Mononuclear cell (primary cell): ENCODE data around the gene NCK2. TPM values are rescaled to one million over a fixed set of nuclear protein-coding genes. Genes with fewer than 3 reads are reported as not detected.

Experiments used
- H3K27me3 ChIP-seq: 2 replicates; pipeline ENCODE4 v1.6.0; 2011; ENCODE audit warnings: low read length, control low read depth; ENCODE audit not compliant: insufficient read depth
- H3K4me1 ChIP-seq: 2 replicates; pipeline ENCODE4 v1.5.1; 2011; ENCODE audit warnings: mild to moderate bottlenecking, low read length, control low read depth; ENCODE audit not compliant: insufficient read depth
- H3K4me3 ChIP-seq: 2 replicates; pipeline ENCODE4 v1.5.1; 2011; ENCODE audit warnings: mild to moderate bottlenecking, low read length, moderate library complexity
- H3K9me3 ChIP-seq: 2 replicates; pipeline ENCODE4 v1.5.1; 2011; ENCODE audit warnings: low read depth, mild to moderate bottlenecking, control low read depth, low read length
- total RNA-seq: library from RNA; depleted of rRNA; stranded (reverse); fragments of >200 nt; gene quantifications from one replicate; pipeline ENCODE4 v1.2.3, GENCODE V29; 2012

Gene NCK2
- total RNA-seq, 1 donor: 82.7 TPM

GRCh38 chr2:105785095-105785847 is 40.6 kb downstream of the NCK2 start:
- Histone ChIP-seq H3K9me3 (no peaks in the 10 kb centered on the region), H3K4me3 (no peak overlapping the region), H3K4me1 (peaks cover 94% of the 10 kb centered on the region), H3K27me3 (no peaks in the 10 kb centered on the region)

- no peak overlapping the region for H3K4me3 ChIP-seq
- H3K9me3 ChIP-seq: no peaks in the 10 kb centered on the region
- H3K4me1 ChIP-seq: peaks cover 94% of the 10 kb centered on the region
- H3K27me3 ChIP-seq: no peaks in the 10 kb centered on the region
Observed at GRCh38 chr2:105786231-105787230, 41.8 kb downstream of the NCK2 start.

- no peak overlapping the region for H3K4me3 ChIP-seq
- H3K27me3 ChIP-seq: no peaks in the 10 kb centered on the region
- H3K4me1 ChIP-seq: peaks cover 87% of the 10 kb centered on the region
- no peaks in the 10 kb centered on the region for H3K9me3 ChIP-seq
Observed at GRCh38 chr2:105787376-105788318, 42.9 kb downstream of the NCK2 start.

- Histone ChIP-seq H3K27me3 (no peaks in the 10 kb centered on the region), H3K4me3 (no peak overlapping the region), H3K9me3 (no peaks in the 10 kb centered on the region), H3K4me1 (peaks cover 87% of the 10 kb centered on the region)
Observed at GRCh38 chr2:105788670-105789290, 44.1 kb downstream of the NCK2 start.

- H3K9me3 ChIP-seq: no peaks in the 10 kb centered on the region
- H3K4me3 ChIP-seq: no peak overlapping the region
- H3K27me3 ChIP-seq: no peaks in the 10 kb centered on the region
- peaks cover 86% of the 10 kb centered on the region for H3K4me1 ChIP-seq
Observed at GRCh38 chr2:105789745-105790460, 45.2 kb downstream of the NCK2 start.

GRCh38 chr2:105790461-105791149 is 45.9 kb downstream of the NCK2 start:
- Histone ChIP-seq H3K4me3 (no peak overlapping the region), H3K9me3 (no peaks in the 10 kb centered on the region), H3K4me1 (peaks cover 86% of the 10 kb centered on the region), H3K27me3 (no peaks in the 10 kb centered on the region)

- Histone ChIP-seq H3K27me3 (no peaks in the 10 kb centered on the region), H3K4me1 (peaks cover 86% of the 10 kb centered on the region), H3K9me3 (no peaks in the 10 kb centered on the region), H3K4me3 (no peak overlapping the region)
Observed at GRCh38 chr2:105791229-105791628, 46.5 kb downstream of the NCK2 start.

GRCh38 chr2:105792561-105792960 is 47.8 kb downstream of the NCK2 start:
- Histone ChIP-seq H3K27me3 (no peaks in the 10 kb centered on the region), H3K9me3 (no peaks in the 10 kb centered on the region), H3K4me1 (peaks cover 86% of the 10 kb centered on the region), H3K4me3 (no peak overlapping the region)

GRCh38 chr2:105793196-105793975 is 48.7 kb downstream of the NCK2 start:
- Histone ChIP-seq H3K4me3 (no peak overlapping the region), H3K9me3 (no peaks in the 10 kb centered on the region), H3K27me3 (no peaks in the 10 kb centered on the region), H3K4me1 (peaks cover 88% of the 10 kb centered on the region)

GRCh38 chr2:105794926-105795574 is 50.3 kb downstream of the NCK2 start:
- Histone ChIP-seq H3K9me3 (no peaks in the 10 kb centered on the region), H3K4me1 (peaks cover 89% of the 10 kb centered on the region), H3K27me3 (no peaks in the 10 kb centered on the region), H3K4me3 (no peak overlapping the region)

- Histone ChIP-seq H3K4me3 (no peak overlapping the region), H3K4me1 (peaks cover 89% of the 10 kb centered on the region), H3K27me3 (no peaks in the 10 kb centered on the region), H3K9me3 (no peaks in the 10 kb centered on the region)
Observed at GRCh38 chr2:105795575-105795934, 50.8 kb downstream of the NCK2 start.

- Histone ChIP-seq H3K27me3 (no peaks in the 10 kb centered on the region), H3K4me3 (no peak overlapping the region), H3K9me3 (no peaks in the 10 kb centered on the region), H3K4me1 (peaks cover 89% of the 10 kb centered on the region)
Observed at GRCh38 chr2:105796131-105796638, 51.5 kb downstream of the NCK2 start.
